Measurements from ENCODE around the gene BICC1. TPM values are rescaled to one million over a fixed set of nuclear protein-coding genes. Genes with fewer than 3 reads are reported as not detected.

The BICC1 gene
- total RNA-seq, 2 donors from 2014 or later: 0.27 to 0.40 TPM

DNA sequence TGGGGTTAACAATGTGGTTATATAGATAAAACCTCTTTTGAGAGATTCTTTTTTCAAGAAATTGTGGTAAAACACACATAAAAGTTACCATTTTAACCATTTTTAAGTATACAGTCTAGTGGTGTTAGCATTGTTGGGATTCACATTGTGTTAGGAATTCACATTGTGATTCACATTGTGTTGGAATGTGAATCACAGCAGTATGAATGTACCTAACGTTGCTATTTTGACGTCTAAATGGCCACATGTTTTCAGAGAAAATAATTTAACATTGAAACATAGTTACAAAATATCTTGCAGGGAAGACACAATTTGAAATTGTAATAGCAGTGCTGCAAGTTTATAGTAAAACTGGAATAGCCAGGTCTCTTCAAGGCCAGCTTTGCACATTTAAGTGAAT lies 129.0 kb downstream of the BICC1 start:
- Histone ChIP-seq H3K27me3 (ENCODE audit: control insufficient read depth, insufficient read depth, low read length, poor library complexity, severe bottlenecking) (no peaks in the 10 kb centered on the region), H3K36me3 (ENCODE audit: control insufficient read depth, insufficient read depth, low read length) (no peaks in the 10 kb centered on the region), H3K9ac (ENCODE audit: extremely low read depth, low read length, poor library complexity, severe bottlenecking) (no peak overlapping the region), H3K9me3 (ENCODE audit: control insufficient read depth, low read length) (no peaks in the 10 kb centered on the region), H3K4me1 (ENCODE audit: control insufficient read depth, insufficient read depth, low read length) (no peaks in the 10 kb centered on the region), H3K27ac (ENCODE audit: low read depth, low read length) (no peak overlapping the region), H3K4me3 (ENCODE audit: low read length) (no peak overlapping the region)
- WGBS, 2 experiments (ENCODE audit: insufficient coverage in 1 of 2, insufficient read length in 1 of 2): 53% methylated on average over 2 of the region's 2 CpGs; no CpG with 5 or more reads in 1 of the 2 experiments
- DNase-seq: no peak
- no peaks in the 10 kb centered on the region for H3K9me3 Mint-ChIP-seq
- no peak overlapping the region for H3K4me3 Mint-ChIP-seq
- peaks cover 1% of the 10 kb centered on the region for H3K4me1 Mint-ChIP-seq
- H3K36me3 Mint-ChIP-seq (ENCODE audit: low read depth): no peaks in the 10 kb centered on the region
- H3K27me3 Mint-ChIP-seq (ENCODE audit: insufficient read depth): no peaks in the 10 kb centered on the region
- no peak overlapping the region for H3K27ac Mint-ChIP-seq
- TF ChIP-seq, protein P1, sequence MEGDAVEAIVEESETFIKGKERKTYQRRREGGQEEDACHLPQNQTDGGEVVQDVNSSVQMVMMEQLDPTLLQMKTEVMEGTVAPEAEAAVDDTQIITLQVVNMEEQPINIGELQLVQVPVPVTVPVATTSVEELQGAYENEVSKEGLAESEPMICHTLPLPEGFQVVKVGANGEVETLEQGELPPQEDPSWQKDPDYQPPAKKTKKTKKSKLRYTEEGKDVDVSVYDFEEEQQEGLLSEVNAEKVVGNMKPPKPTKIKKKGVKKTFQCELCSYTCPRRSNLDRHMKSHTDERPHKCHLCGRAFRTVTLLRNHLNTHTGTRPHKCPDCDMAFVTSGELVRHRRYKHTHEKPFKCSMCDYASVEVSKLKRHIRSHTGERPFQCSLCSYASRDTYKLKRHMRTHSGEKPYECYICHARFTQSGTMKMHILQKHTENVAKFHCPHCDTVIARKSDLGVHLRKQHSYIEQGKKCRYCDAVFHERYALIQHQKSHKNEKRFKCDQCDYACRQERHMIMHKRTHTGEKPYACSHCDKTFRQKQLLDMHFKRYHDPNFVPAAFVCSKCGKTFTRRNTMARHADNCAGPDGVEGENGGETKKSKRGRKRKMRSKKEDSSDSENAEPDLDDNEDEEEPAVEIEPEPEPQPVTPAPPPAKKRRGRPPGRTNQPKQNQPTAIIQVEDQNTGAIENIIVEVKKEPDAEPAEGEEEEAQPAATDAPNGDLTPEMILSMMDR (conservative IDR thresholded peaks at IDR 0.05): no peak

DNA sequence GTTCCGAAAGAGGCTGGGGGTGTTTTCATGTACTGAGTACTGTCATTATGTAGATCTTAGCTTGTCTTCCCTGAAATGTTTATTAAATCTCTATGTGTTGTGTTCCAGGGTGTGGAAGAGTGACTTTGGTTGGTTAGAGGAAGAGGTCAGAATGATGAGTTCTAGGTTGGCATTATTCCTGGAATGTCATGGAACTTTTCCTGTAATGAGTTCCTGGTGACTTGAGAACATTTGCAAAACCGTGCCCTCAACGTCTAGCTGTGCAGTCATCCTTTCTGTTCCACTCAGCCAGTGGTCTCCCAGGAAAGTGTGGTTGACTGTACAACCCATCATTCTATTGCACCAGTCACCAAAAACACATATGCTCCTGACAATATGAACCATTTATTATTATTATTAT lies 129.6 kb downstream of the BICC1 start:
- TF ChIP-seq, protein P1 (conservative IDR thresholded peaks at IDR 0.05): no peak
- H3K9me3 Mint-ChIP-seq: no peaks in the 10 kb centered on the region
- H3K27me3 ChIP-seq (ENCODE audit: control insufficient read depth, insufficient read depth, low read length, poor library complexity, severe bottlenecking): no peaks in the 10 kb centered on the region
- H3K4me1 ChIP-seq (ENCODE audit: control insufficient read depth, insufficient read depth, low read length): no peaks in the 10 kb centered on the region
- no peak overlapping the region for H3K27ac Mint-ChIP-seq
- no peaks in the 10 kb centered on the region for H3K36me3 ChIP-seq (ENCODE audit: control insufficient read depth, insufficient read depth, low read length)
- WGBS, 2 experiments (ENCODE audit: insufficient coverage in 1 of 2, insufficient read length in 1 of 2): 93 to 97% methylated on average over 3 of the region's 3 CpGs
- peaks cover 1% of the 10 kb centered on the region for H3K4me1 Mint-ChIP-seq
- no peak overlapping the region for H3K4me3 ChIP-seq (ENCODE audit: low read length)
- H3K27ac ChIP-seq (ENCODE audit: low read depth, low read length): no peak overlapping the region
- H3K27me3 Mint-ChIP-seq (ENCODE audit: insufficient read depth): no peaks in the 10 kb centered on the region
- DNase-seq: no peak
- no peaks in the 10 kb centered on the region for H3K9me3 ChIP-seq (ENCODE audit: control insufficient read depth, low read length)
- no peak overlapping the region for H3K4me3 Mint-ChIP-seq
- no peaks in the 10 kb centered on the region for H3K36me3 Mint-ChIP-seq (ENCODE audit: low read depth)
- no peak overlapping the region for H3K9ac ChIP-seq (ENCODE audit: extremely low read depth, low read length, poor library complexity, severe bottlenecking)

DNA sequence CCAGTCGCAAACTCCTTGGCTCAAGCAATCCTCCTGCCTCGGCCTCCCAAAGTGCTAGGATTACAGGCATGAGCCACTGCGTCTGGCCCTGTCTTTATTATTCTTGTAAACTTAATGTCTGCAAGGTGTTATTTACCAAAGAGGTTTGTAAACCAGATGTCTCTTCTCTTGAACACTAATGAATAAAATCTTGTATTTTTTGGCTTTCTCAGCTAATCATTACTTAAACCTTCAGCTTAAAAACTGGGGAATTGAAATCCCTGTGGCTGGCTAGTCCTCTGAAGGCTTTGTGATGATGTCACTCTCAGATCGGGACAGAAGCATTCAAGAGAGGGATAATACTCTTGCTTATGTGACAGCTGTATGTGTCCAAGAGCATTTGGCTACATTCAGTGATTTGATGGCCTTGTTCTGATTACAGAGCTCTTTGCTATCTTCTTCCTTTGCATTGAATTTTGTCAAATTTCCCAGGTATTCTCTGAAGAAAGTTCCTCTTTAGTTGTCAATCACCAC lies 130.3 kb downstream of the BICC1 start:
- peaks cover 5% of the 10 kb centered on the region for H3K4me1 Mint-ChIP-seq
- H3K4me3 Mint-ChIP-seq: no peak overlapping the region
- no peak overlapping the region for H3K27ac Mint-ChIP-seq
- Histone ChIP-seq H3K27me3 (ENCODE audit: control insufficient read depth, insufficient read depth, low read length, poor library complexity, severe bottlenecking) (no peaks in the 10 kb centered on the region), H3K9ac (ENCODE audit: extremely low read depth, low read length, poor library complexity, severe bottlenecking) (no peak overlapping the region), H3K4me3 (ENCODE audit: low read length) (no peak overlapping the region), H3K4me1 (ENCODE audit: control insufficient read depth, insufficient read depth, low read length) (no peaks in the 10 kb centered on the region), H3K27ac (ENCODE audit: low read depth, low read length) (no peak overlapping the region), H3K9me3 (ENCODE audit: control insufficient read depth, low read length) (no peaks in the 10 kb centered on the region), H3K36me3 (ENCODE audit: control insufficient read depth, insufficient read depth, low read length) (no peaks in the 10 kb centered on the region)
- H3K27me3 Mint-ChIP-seq (ENCODE audit: insufficient read depth): no peaks in the 10 kb centered on the region
- H3K9me3 Mint-ChIP-seq: no peaks in the 10 kb centered on the region
- 65 to 66% methylated on average over 3 to 4 of the region's 4 CpGs for WGBS, 2 experiments (ENCODE audit: insufficient coverage in 1 of 2, insufficient read length in 1 of 2)
- DNase-seq: no peak
- H3K36me3 Mint-ChIP-seq (ENCODE audit: low read depth): no peaks in the 10 kb centered on the region
- TF ChIP-seq, protein P1 (conservative IDR thresholded peaks at IDR 0.05): no peak

All from endodermal cell (in vitro differentiated cells).